Urinary bladder (tissue), 4 donors: ENCODE data around the gene ANKRD23. TPM values are rescaled to one million over a fixed set of nuclear protein-coding genes. Genes with fewer than 3 reads are reported as not detected.
"Not testable (repeated sequence)": the region's sequence is repeated elsewhere in the genome, so short reads cannot be mapped to it uniquely, and the experiment has no call there.

Experiments used
- DNase-seq: peaks from one replicate; pipeline ENCODE4 v3.0.0-alpha.2; 2015; ENCODE audit errors: extremely low spot score
- H3K27ac ChIP-seq: one replicate; pipeline ENCODE4 v1.5.1; 2013; ENCODE audit warnings: low read depth, mild to moderate bottlenecking, moderate library complexity
- H3K36me3 ChIP-seq: one replicate; pipeline ENCODE4 v1.6.1; 2013; ENCODE audit warnings: mild to moderate bottlenecking, moderate library complexity; ENCODE audit not compliant: insufficient read depth
- H3K4me1 ChIP-seq: one replicate; pipeline ENCODE4 v1.6.1; 2013; ENCODE audit warnings: mild to moderate bottlenecking, moderate library complexity; ENCODE audit not compliant: insufficient read depth
- H3K4me3 ChIP-seq: one replicate; pipeline ENCODE4 v1.5.1; 2013; ENCODE audit warnings: low read depth, low read length
- WGBS: extraction: QIAGEN DNeasy Blood & Tissue Kit; methylation state at CpG from one replicate; pipeline ENCODE4 v1.1.7; 2013; 5-methylcytosine and 5-hydroxymethylcytosine counted together
- polyA plus RNA-seq: library from polyadenylated mRNA; stranded (reverse); fragments of 200-250 nt; gene quantifications from one replicate; pipeline ENCODE4 v1.2.3, GENCODE V29; 2013
- total RNA-seq: library from RNA; depleted of rRNA; stranded (reverse); fragments of >200 nt; gene quantifications from one replicate; pipeline ENCODE4 v1.2.3, GENCODE V29; 2014
- donor health status: healthy with polysubstance abuse.
- donor health status: healthy.

ANKRD23 gene
- total and polyA plus RNA-seq, 2 donors: 2.6 to 5.1 TPM

DNA sequence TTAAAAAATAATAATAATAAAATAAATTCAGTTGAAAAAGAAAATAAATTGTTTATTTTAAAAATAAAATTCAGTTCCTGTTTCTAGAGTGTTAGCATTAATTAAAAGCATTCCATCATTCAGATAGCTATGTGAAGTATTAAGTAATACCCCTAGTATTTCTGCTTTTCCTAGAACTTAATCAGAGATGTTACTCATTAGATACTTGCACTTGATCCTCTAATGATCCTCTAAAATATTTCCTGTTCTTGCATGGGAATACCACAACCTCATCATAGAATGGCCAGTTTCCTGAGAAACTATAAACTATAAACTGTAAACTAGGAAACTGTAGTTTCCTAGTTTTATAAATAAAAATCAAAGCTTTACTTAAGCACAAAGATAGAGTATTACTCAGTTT, 38.8 kb downstream of the ANKRD23 start:
- Histone ChIP-seq H3K4me3 (no peak overlapping the region), H3K4me1 (no peaks in the 10 kb centered on the region), H3K36me3 (no peaks in the 10 kb centered on the region), H3K27ac (no peak overlapping the region)
- no peak for DNase-seq

DNA sequence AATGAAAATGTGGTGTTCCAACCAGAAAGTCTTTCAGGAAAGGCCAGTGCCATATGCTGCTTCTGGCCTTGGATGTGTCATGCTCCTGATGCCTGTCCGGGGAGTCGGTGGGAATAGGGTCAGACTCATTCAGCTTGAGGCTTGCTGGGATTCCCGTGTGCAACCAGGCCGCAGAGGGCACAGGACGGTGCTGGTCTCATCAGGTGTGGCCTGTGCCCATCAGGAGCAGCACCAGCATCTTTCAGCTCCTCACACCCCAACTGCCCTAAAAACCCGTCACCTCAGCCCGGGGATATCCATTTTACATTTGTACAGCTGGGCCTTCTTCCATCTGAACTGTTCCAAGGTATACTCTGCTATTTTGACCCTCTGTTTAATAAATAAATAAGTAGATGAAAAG, 41.1 kb downstream of the ANKRD23 start:
- Histone ChIP-seq H3K36me3 (peaks cover 3% of the 10 kb centered on the region), H3K4me3 (no peak overlapping the region), H3K27ac (no peak overlapping the region), H3K4me1 (no peaks in the 10 kb centered on the region)
- no peak for DNase-seq
- WGBS: 95% methylated on average over 7 of the region's 7 CpGs

DNA sequence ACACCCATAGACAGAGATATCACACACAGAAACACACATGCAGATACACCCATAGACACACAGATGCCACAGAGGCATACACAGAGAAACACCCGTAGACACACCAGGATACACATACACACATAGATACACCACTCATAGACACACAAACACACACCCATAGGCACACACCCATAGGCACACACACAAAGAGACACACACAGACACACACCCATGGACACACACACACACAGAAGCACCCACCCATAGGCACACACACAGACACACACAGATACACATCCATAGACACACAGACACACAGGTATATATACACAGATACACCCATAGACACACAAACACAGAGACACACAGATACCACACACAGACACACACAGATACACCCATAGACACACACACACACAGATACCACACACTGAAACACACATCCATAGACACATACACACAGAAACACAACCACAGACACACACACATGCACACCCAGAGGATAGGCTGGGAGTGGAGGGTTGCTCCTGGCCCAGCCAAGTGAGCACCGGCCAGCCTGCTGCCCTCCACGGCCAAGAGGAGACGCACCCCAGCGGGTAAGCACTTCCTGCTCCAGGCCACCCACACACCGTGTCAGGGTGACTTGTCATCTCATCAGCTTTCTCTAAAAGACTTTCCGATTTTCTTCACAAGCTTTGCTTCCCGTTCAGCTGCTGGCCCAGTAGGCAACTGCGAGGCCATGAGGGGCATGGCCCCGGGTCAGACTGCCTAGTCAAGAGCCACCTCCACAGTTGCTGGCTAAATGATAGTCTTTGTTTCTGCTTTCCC, 41.8 kb downstream of the ANKRD23 start:
- H3K4me3 ChIP-seq: no peak overlapping the region
- DNase-seq: no peak
- 87% methylated on average over 10 of the region's 10 CpGs for WGBS
- H3K27ac ChIP-seq: no peak overlapping the region
- H3K4me1 ChIP-seq: no peaks in the 10 kb centered on the region
- peaks cover 3% of the 10 kb centered on the region for H3K36me3 ChIP-seq

DNA sequence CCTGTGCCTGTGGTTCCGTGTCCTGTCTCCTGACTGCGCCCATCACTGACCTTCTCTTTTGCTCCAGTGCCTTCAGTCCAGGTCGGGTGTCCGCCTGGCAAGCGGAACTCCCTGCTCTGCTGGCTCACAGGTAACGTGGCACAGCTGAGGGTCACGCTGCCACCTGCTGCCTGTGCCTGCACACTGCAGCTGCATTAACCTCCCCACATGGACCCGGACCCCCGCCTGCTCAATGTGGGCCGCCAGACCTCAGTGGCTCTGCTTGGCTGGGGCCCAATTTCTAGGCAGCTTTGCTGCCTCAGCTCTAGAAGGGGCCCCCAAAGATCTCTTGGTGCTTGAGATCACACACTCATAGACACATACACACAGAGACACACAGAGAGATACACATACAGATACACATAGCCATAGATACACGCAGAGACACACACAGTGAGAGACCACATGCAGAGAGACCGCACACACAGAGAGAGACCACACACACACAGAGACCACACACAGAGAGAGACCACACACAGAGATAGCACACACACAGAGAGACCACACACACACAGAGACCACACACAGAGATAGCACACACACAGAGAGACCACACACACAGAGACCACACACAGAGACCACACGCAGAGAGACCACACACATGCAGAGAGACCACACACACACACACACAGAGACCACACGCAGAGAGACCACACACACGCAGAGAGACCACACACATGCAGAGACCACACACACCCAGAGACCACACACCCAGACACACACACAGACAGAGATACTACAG, 42.6 kb downstream of the ANKRD23 start:
- Histone ChIP-seq H3K36me3 (peaks cover 3% of the 10 kb centered on the region), H3K4me1 (no peaks in the 10 kb centered on the region), H3K27ac (no peak overlapping the region), H3K4me3 (no peak overlapping the region)
- DNase-seq: no peak
- WGBS: 51% methylated on average over 15 of the region's 15 CpGs

DNA sequence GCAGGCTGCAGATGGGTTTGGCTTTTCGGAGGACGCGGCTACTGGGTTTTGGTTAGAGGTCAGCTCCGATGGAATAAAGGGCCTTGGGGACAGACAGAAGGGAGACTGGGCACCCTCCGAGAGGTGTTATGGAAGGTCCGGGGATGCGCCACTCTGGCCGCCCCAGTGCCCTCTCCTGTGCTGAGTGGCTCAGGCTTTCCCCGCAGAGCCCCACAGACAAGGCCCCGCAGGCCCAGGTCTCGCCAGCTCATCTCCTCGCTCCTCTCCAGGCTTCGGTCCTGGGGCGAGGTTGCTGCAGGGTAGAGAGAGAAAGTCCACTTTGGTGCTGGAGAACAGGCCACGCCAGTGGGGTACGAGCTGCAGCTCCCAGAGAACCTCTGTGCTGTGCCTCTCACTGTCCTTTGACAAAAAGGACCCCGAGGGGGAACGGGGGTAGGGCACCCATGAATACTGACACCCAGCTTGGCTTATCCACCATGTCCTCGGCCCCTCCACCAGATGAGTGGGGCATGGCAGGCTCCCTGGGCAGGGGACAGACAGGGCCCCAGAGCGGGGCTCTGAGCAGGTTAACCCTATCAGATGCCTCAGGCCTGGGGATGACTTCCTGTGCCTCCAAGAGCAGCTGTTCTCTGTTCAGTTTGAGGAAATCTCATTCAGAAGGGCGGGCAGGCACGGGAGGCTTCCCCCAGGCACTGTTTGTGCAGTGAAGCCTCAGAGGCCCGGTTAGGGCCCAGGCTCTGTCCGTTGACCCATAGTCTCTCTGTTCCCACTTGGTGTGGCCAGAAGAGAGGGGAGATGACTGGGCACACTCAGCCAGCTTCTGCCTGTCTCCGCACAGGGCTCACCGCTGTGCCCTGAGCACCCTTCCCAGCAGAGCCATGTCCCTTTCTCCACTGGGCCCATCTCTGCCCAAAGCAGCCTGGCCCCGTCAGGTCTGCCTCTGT, 43.5 kb downstream of the ANKRD23 start:
- no peak for DNase-seq
- Histone ChIP-seq H3K4me1 (no peaks in the 10 kb centered on the region), H3K4me3 (no peak overlapping the region), H3K36me3 (peaks cover 3% of the 10 kb centered on the region), H3K27ac (no peak overlapping the region)
- WGBS: 86% methylated on average over 27 of the region's 27 CpGs

DNA sequence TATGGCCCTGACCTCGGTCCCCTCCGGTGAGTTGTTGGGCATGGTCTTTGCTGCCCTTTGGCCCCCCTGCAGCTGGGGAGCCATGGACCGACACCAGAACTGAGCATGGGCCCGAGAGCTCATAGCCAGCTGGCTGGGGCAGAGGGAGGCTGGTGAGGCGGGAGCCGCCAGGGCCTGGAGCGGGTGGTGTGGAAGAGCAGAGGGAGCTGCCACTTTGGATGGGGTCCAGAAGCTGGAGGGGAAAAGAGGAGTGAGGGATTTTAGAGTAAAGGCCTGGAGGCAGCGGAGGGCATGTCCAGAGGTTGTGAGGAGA, 44.2 kb downstream of the ANKRD23 start:
- Histone ChIP-seq H3K36me3 (peaks cover 3% of the 10 kb centered on the region), H3K27ac (no peak overlapping the region), H3K4me3 (no peak overlapping the region), H3K4me1 (no peaks in the 10 kb centered on the region)
- 94% methylated on average over 8 of the region's 8 CpGs for WGBS
- no peak for DNase-seq

DNA sequence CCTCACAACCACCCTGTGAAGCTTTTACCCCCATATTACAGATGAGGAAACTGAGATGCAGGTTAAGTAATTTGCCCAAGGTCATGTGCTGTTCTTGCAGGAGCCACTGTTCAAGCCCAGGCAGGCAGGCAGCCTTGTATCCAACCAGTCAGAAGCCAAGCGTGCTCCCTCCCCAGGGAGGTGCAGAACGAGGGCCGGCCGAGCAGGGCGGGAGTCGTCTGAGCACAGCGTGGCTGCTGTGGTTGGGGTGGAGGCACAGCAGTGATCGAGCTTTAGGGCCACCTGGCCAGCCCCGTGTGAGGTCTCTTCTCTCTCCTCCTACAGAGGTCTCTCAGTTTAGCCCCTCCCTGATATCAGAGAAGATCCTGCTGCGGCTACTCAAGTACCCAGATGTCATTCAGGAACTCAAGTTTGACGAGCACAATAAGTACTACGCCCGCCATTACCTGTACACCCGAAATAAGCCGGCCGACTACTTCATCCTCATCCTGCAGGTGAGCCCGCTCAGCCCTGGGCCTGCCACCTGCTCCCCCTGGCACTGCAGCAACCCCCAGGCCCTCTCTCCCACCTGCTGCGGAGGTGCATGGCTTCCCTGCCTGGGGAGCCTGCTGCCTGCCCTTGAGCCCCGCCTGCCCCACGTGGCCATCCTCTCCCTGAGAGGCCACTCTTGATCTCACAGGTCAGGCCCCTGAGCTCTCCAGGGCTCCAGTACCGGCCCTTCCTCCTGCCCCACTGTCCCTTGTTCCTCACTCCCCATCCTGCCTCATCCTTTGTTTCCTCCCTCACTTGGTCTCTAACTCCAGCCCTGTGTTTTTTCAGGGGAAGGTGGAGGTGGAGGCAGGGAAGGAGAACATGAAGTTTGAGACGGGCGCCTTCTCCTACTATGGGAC, 44.8 kb downstream of the ANKRD23 start:
- Histone ChIP-seq H3K4me1 (no peaks in the 10 kb centered on the region), H3K4me3 (no peak overlapping the region), H3K36me3 (peaks cover 3% of the 10 kb centered on the region), H3K27ac (no peak overlapping the region)
- WGBS: 90% methylated on average over 23 of the region's 23 CpGs
- DNase-seq: no peak

DNA sequence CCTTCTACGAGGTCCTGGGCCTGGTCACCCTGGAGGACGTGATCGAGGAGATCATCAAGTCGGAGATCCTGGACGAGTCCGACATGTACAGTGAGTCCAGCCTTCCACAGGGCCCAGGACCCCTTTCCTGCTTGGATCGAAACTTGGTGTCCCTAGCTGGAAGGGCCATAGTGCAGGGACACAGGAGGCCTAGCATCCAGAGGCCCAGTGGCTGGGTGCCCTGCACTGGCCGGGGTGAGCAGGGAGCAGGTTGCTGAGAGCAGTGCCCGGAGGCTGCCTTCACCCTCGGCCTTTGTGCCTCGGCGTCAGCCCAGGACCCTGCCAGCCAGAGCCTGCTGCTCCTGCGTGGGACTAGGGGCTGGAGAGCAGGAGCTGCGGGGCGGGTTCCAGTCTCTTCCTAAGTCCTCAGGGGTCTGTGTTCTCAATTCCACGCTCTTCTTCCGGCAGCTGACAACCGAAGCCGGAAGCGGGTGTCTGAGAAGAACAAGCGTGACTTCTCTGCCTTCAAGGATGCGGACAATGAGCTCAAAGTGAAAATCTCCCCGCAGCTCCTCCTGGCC, 46.7 kb downstream of the ANKRD23 start:
- Histone ChIP-seq H3K4me3 (no peak overlapping the region), H3K27ac (no peak overlapping the region), H3K36me3 (peaks cover 3% of the 10 kb centered on the region), H3K4me1 (no peaks in the 10 kb centered on the region)
- WGBS: 95% methylated on average over 23 of the region's 23 CpGs
- no peak for DNase-seq

DNA sequence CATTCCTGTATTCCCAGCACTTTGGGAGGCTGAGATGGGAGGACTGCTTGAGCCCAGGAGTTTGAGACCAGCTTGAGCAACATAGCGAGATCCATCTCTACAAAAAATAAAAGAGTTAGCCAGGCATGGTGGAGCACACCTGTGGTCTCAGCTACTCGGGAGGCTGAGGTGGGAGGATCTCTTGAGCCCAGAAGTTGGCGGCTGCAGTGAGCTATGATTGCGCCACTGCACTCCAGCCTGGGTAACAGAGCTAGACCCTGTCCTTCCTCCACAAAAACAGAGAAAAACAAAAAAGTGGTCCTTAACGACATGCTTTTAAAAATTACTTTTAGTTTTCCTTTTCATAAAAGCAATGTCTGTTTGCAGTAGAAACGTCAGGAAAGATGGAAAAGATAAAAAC, 47.3 kb downstream of the ANKRD23 start:
- H3K4me3 ChIP-seq, H3K36me3 ChIP-seq, H3K27ac ChIP-seq, H3K4me1 ChIP-seq, DNase-seq: not testable (repeated sequence)
- 91% methylated on average over 6 of the region's 6 CpGs for WGBS

DNA sequence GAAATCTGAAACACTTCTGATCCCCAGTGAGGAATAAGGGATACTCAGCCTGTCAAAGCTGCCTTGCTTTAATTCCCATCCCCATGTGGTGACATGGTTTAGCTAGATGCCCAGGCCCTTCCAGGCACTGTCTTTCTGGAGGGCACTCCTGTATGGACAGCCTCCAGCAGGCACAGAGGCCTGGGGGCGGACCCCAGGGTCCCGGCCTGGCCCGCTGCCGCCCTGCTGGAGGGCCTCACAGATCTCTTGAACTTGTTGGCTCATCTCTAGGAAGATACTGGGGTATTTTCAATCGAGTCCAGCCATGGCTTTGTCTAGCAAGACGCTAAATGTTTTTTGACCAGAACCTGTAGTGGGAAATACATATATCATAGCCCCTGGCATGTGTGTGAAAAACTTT, 48.7 kb downstream of the ANKRD23 start:
- no peak for DNase-seq
- WGBS: 96% methylated on average over 6 of the region's 6 CpGs

DNA sequence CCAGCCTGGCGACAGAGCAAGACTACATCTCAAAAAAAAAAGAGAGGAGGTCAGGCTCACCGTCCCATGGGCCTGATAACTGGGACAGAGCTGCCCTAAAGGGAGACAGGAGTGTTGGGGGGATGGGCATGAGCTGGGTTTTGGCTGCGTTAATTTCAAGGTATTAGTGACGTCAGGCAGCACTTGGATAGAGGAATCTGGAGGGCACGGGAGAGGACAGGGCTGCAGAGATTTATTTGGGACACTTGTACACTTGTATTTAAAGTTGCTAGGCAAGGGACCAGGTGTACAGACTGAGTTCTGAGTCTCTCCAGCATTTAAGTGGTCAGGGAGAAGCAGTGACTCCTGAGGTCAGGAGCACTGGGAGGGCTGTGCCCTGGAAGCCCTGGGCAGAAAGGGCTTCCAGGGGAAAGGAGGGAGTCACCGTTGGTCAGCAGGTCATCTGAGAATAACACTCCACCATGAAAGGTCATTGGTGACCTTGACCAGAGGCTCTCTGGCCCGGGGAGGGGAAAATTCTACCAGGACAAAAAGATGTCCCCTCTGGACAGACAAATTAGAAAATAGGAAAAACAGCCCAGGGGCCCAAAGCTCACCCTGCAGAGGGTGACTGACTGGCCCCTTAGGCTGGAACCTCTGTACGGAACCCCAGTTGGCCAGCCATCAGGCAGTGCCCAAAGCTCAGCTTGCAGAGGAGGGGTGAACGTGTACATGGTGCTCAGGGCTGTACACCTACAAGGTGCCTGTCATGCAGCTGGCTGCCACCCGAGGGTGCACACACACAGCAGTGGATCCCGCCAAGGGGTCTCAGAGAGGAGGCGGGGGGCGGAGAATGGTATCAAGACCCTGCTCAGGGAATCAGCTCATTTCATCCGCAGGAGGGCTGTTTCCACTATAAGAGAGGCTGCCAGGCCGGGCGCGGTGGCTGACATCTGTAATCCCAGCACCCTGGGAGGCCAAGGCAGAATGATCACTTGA, 50.8 kb downstream of the ANKRD23 start:
- Histone ChIP-seq H3K4me1 (peaks cover 3% of the 10 kb centered on the region), H3K4me3 (no peak overlapping the region), H3K36me3 (peaks cover 3% of the 10 kb centered on the region), H3K27ac (no peak overlapping the region)
- DNase-seq: no peak
- WGBS: 86% methylated on average over 17 of the region's 17 CpGs

More for the DNA sequence above, 48.7 kb downstream of the ANKRD23 start:
- H3K4me3 ChIP-seq: no peak overlapping the region
- H3K36me3 ChIP-seq: peaks cover 3% of the 10 kb centered on the region
- no peak overlapping the region for H3K27ac ChIP-seq
- H3K4me1 ChIP-seq: no peaks in the 10 kb centered on the region

DNA sequence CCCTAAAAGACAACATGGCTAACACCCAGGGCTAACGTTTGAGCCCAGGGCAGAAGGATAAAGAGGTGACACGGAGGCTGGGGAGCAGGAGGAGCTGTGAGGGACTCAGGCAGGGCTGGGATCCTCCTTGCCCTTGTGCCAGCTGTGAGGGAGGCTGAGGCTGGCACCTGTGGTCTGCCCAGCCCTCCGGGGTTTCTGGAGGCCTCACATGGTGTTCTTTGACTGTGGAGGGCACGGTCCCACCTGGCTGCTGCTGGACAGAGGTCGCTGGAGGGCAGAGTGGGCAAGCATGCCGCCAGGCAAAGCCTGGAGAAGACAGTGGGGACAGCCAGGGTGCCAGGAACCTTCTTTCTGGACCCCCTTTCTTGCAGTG, 54.6 kb downstream of the ANKRD23 start:
- 84% methylated on average over 6 of the region's 6 CpGs for WGBS

More for the DNA sequence above, 54.6 kb downstream of the ANKRD23 start:
- DNase-seq: no peak
- H3K4me1 ChIP-seq: peaks cover 3% of the 10 kb centered on the region
- no peak overlapping the region for H3K4me3 ChIP-seq
- H3K27ac ChIP-seq: no peak overlapping the region
- H3K36me3 ChIP-seq: no peaks in the 10 kb centered on the region
